Tibial nerve (tissue), 4 donors: ENCODE data around the gene PAPLN.

Source experiments
- EP300 ChIP-seq, 2 donors: sonication (generic); formaldehyde crosslinking; IDR thresholded peaks; one replicate each; pipeline ENCODE4 v1.6.1; 2017; ENCODE audit warnings: antibody characterized with exemption in 2 of 2, mild to moderate bottlenecking in 1 of 2
- POLR2A ChIP-seq, 2 donors: fragments of 450-650 bp; IDR thresholded peaks; one replicate each; pipeline ENCODE4 v1.6.1; 2017; ENCODE audit warnings: antibody characterized with exemption in 2 of 2, mild to moderate bottlenecking in 2 of 2, moderate library complexity in 2 of 2
- TF ChIP-seq, protein P1 (sequence below), 5 experiments: fragments of 200-600 bp in 3 of 5; fragments of 450-650 bp in 2 of 5; sonication (generic) in 3 of 5; IDR thresholded peaks; one replicate each; pipeline ENCODE4 v1.5.1; 2016 to 2019; ENCODE audit warnings: antibody characterized with exemption in 5 of 5, mild to moderate bottlenecking in 3 of 5, moderate library complexity in 2 of 5

DNA sequence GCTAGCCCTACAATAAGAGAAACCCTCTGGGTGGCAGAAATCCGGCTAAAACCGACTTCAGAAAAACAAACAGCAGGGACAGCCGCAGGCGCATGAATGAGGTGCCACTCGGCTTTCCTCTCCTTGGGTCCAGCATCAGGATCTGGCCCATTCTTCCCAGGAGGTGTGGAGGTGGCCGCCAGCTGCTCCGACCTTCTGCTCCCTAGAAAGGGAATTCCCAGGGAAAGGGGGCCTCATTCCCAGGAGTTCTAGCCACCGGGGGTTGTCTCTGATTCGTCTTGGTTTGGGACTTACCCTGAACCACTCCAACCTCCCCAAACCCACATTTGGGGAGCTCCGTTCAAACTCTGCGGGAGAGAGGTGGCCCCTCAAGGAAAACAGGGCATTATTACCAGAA is 13.0 kb downstream of the PAPLN start:
- TF ChIP-seq, protein P1, sequence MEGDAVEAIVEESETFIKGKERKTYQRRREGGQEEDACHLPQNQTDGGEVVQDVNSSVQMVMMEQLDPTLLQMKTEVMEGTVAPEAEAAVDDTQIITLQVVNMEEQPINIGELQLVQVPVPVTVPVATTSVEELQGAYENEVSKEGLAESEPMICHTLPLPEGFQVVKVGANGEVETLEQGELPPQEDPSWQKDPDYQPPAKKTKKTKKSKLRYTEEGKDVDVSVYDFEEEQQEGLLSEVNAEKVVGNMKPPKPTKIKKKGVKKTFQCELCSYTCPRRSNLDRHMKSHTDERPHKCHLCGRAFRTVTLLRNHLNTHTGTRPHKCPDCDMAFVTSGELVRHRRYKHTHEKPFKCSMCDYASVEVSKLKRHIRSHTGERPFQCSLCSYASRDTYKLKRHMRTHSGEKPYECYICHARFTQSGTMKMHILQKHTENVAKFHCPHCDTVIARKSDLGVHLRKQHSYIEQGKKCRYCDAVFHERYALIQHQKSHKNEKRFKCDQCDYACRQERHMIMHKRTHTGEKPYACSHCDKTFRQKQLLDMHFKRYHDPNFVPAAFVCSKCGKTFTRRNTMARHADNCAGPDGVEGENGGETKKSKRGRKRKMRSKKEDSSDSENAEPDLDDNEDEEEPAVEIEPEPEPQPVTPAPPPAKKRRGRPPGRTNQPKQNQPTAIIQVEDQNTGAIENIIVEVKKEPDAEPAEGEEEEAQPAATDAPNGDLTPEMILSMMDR (IDR thresholded peaks at IDR 0.05): no peak
- TF ChIP-seq EP300 (IDR thresholded peaks at IDR 0.05) (no peak), POLR2A (IDR thresholded peaks at IDR 0.05) (no peak)
